ENCODE results near the gene ARHGEF37. TPM values are rescaled to one million over a fixed set of nuclear protein-coding genes. Genes with fewer than 3 reads are reported as not detected.

ARHGEF37 gene
- polyA plus RNA-seq, 1 experiment, result 0.92 TPM

GRCh38 chr5:149657324-149657723 is 76.0 kb downstream of the ARHGEF37 start:
- CTCF ChIA-PET, result interaction anchor here (1.1 to 2.1 kb wide), 3 partner anchors 10 to 17 kb away, joined by 4 to 7 read pairs (median 5); no protein-coding TSS in a partner anchor
- TF ChIP-seq CTCF (IDR thresholded peaks at IDR 0.05; ENCODE audit: insufficient read depth, low read depth, low read length), result no peak

DNA sequence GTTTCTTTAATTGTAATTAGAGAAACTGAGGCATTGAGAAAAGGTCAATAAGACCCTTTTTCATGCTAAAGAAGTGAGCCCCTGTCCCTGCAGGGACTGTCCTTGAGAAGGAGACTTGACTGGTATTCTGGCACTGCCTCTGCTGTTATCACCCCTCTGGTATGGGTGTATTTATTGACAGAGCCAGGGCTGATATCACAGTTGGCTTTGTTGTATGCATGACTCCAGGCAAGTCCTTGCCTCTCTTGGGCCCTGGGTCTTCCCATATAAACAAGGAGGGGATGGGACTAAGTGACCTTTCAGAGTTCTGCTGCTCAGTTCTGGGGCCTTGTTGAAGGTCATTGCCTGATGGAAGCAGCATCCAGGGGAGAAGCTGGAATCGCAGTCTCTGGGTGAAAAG is 77.0 kb downstream of the ARHGEF37 start:
- DNase-seq (ENCODE audit: low read depth), result no peak
- POLR2A ChIA-PET, result no interaction called here
- no peak for TF ChIP-seq CTCF (IDR thresholded peaks at IDR 0.05; ENCODE audit: insufficient read depth, low read depth, low read length)
- no peak overlapping the region for H3K4me3 ChIP-seq (ENCODE audit: low read depth, low read length)
- no peaks in the 10 kb centered on the region for H3K36me3 ChIP-seq (ENCODE audit: control insufficient read depth, insufficient read depth, low read length)
- peaks cover 4% of the 10 kb centered on the region for H3K27me3 ChIP-seq (ENCODE audit: control insufficient read depth, insufficient read depth, low read length)
- CTCF ChIA-PET, result interaction anchor here (1.5 kb wide), 1 partner anchor 9 kb away, joined by 6 read pairs; no protein-coding TSS in a partner anchor

More at GRCh38 chr5:149657324-149657723, 76.0 kb downstream of the ARHGEF37 start:
- no peak for DNase-seq (ENCODE audit: low read depth)
- POLR2A ChIA-PET, result no interaction called here
- Histone ChIP-seq H3K27me3 (ENCODE audit: control insufficient read depth, insufficient read depth, low read length) (peaks cover 4% of the 10 kb centered on the region), H3K36me3 (ENCODE audit: control insufficient read depth, insufficient read depth, low read length) (no peaks in the 10 kb centered on the region), H3K4me3 (ENCODE audit: low read depth, low read length) (no peak overlapping the region)

GRCh38 chr5:149664083-149664482 is 82.8 kb downstream of the ARHGEF37 start:
- Histone ChIP-seq H3K36me3 (ENCODE audit: control insufficient read depth, insufficient read depth, low read length) (no peaks in the 10 kb centered on the region), H3K27me3 (ENCODE audit: control insufficient read depth, insufficient read depth, low read length) (peaks cover 2% of the 10 kb centered on the region; the same call in 1 of the 2 replicates), H3K4me3 (ENCODE audit: low read depth, low read length) (no peak overlapping the region)
- no peak for TF ChIP-seq CTCF (IDR thresholded peaks at IDR 0.05; ENCODE audit: insufficient read depth, low read depth, low read length)
- CTCF ChIA-PET, result interaction anchor here (1.0 to 1.3 kb wide), 2 partner anchors 82 to 170 kb away, joined by 3 to 4 read pairs; no protein-coding TSS in a partner anchor
- no peak for DNase-seq (ENCODE audit: low read depth)
- POLR2A ChIA-PET, result no interaction called here

DNA sequence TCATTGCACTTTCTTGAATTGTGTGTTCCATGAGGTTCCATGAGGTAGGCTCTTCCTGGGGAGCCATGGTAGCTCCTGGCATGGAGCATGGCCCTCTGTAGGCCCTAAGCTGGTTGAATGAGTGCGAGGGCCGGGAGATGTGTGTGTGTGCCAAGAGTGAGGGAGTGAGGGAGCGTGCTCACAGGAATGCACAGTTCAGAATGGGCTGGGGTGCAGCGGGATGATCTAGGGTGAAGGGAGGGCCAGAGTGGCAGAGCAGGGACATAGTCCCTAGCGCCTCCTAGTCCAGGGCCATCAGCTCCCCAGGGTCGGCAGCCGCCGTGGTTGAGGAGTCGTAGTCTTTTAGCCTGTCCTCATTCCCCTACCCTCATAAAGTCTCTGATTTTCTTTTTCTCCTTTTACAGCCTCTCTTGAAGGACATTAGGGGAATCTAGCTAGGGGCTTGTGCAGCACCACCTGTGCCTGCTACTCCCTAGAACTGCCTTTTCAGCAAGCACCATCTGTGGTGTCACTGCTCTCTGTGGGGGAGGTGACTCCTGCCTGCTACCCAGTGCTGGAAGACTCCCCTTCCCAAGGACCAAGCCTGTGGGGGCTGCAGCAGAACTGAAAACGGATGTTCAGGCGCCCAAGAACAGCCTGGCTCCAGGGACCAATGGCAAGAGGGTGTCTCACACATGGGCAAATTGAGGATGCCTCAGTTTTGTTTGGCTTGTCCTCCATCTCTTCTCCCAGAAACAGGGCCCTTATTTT is 83.5 kb downstream of the ARHGEF37 start:
- ChIA-PET CTCF (interaction anchor here (0.7 to 3.6 kb wide), 4 partner anchors 21 to 188 kb away, joined by 3 to 27 read pairs (median 4); no protein-coding TSS in a partner anchor), POLR2A (no interaction called here)
- H3K27me3 ChIP-seq (ENCODE audit: control insufficient read depth, insufficient read depth, low read length), result peaks cover 2% of the 10 kb centered on the region; the same call in 1 of the 2 replicates
- TF ChIP-seq CTCF (IDR thresholded peaks at IDR 0.05; ENCODE audit: insufficient read depth, low read depth, low read length), result no peak
- H3K36me3 ChIP-seq (ENCODE audit: control insufficient read depth, insufficient read depth, low read length), result no peaks in the 10 kb centered on the region
- no peak overlapping the region for H3K4me3 ChIP-seq (ENCODE audit: low read depth, low read length)
- DNase-seq (ENCODE audit: low read depth), result no peak

DNA sequence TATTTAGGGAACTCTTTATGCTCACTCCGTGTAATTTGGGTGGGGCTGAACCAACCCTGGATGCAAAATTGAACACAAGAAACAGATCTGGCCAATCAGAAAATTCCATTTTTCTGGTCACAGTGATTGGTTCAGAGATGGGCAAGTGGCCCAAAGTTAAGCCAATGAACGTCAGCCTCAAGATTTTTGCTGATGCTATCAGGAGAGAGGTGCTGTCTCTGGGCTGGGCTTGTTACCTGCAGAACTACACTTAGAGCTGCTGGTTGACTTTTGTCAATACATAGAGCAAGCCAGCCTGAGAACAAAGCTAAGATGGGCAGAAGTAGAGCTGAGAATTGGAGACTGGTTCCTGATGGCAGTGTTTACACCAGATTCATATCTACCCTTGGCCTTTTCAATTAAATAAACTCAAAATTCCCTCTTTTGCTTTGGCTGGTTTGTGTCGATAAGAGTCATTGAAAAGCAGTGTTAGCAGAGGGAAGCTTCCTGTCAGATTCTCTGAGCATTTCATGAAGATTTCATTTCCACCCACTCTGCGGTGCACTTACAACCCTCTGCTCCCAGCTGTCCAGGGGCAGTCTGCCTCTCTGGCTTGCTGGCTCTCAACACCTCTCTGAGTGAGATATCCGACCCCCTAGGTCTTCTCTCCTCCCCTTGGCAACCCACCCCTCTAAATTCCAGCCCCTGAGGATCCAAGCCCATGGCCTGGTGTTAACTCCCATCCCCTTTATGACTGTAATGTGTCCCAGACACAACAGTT is 84.3 kb downstream of the ARHGEF37 start:
- ChIA-PET CTCF (interaction anchor here (0.7 to 3.6 kb wide), 6 partner anchors 14 to 188 kb away, joined by 3 to 27 read pairs (median 5); no protein-coding TSS in a partner anchor), POLR2A (no interaction called here)
- DNase-seq (ENCODE audit: low read depth), result no peak
- H3K36me3 ChIP-seq (ENCODE audit: control insufficient read depth, insufficient read depth, low read length), result no peaks in the 10 kb centered on the region
- H3K4me3 ChIP-seq (ENCODE audit: low read depth, low read length), result no peak overlapping the region
- no peak for TF ChIP-seq CTCF (IDR thresholded peaks at IDR 0.05; ENCODE audit: insufficient read depth, low read depth, low read length)
- peaks cover 2% of the 10 kb centered on the region; the same call in 1 of the 2 replicates for H3K27me3 ChIP-seq (ENCODE audit: control insufficient read depth, insufficient read depth, low read length)

Measured in BJ (cell line).